ENCODE results near the gene JAG2. TPM values are rescaled to one million over a fixed set of nuclear protein-coding genes. Genes with fewer than 3 reads are reported as not detected.

Gene JAG2
- total RNA-seq, 1 experiment from 2014 or later = 85.9 TPM

DNA sequence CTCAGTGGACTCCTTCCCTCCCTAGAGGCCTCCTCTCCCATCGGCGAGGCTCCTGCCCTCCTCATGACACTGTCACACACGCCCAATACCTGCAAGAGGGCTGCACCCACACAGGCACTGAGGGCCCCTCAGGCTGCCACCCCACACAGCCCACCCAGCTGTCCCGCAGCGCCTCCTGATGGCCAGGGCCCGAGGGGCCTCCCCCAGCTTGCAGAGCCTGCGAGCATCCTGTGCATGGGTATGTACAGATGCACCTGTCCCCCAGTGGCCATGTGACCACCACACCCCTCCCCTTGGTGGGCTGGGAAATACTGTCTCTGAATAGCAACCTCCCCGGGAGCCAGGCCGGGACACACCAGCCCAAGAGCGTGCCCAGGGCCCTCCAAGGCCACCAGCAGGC lies 31.5 kb upstream of the JAG2 start:
- CTCF ChIA-PET = interaction anchor here (1.4 kb wide), 1 partner anchor 101 kb away, joined by 3 read pairs; the partner anchor contains the start of gene BRF1
- RAD21 ChIA-PET (ENCODE audit: low non-redundant PET in 1 of 2, low total read pairs in 2 of 2, uncharacterized antibody in 2 of 2, unreplicated experiment in 2 of 2) = no interaction called here
- peaks cover 22 to 34% of the 10 kb centered on the region in 2 experiments; a peak in 3 of 4 replicates for H3K4me1 ChIP-seq (ENCODE audit: control insufficient read depth in 1 of 2, insufficient read depth in 2 of 2, low read length in 2 of 2)

DNA sequence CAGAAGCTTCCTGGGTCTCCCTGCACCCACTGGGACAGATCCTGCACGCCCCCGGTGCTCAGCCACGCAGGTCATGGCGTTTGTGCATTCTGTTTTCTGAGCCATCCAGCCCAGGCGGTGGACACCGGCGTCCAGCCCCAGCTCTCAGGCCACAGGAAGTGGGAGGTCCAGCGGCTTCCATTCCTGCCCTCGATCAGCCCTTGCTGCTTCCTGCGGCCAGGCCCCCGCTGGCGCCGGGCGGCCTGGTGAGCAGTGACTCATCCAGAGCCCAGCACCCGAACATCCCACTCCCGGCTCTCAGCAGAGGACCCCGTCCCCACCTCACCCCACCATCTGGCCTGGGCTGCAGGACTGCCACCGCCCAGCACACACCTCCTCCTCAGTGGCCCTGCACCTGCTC lies 30.5 kb upstream of the JAG2 start:
- no peak overlapping the region for H2AFZ ChIP-seq (ENCODE audit: low read depth, low read length, poor library complexity, severe bottlenecking)
- RAD21 ChIA-PET (ENCODE audit: low non-redundant PET in 1 of 2, low total read pairs in 2 of 2, uncharacterized antibody in 2 of 2, unreplicated experiment in 2 of 2) = interaction anchor here in 1 of 2 experiments (0.6 kb wide), 1 partner anchor 102 kb away, joined by 4 read pairs; the partner anchor contains the start of gene BRF1
- peak overlapping the region in 1 of 2 experiments; percentile 20; a peak in 1 of 4 replicates for H3K4me3 ChIP-seq (replicated peaks in 1 of 2; ENCODE audit: low read depth in 1 of 2, low read length in 2 of 2)
- ATAC-seq (peak; percentile 35), DNase-seq (ENCODE audit: low read depth, low spot score) (no peak)
- TF ChIP-seq CBX3 (IDR thresholded peaks at IDR 0.05; ENCODE audit: low read depth) (no peak), CEBPB (IDR thresholded peaks at IDR 0.05; ENCODE audit: low read depth) (no peak), ZFX (IDR thresholded peaks at IDR 0.05) (0 out of 2 replicates have a peak, but pooled peaks have one; percentile 13)
- POLR2A ChIA-PET = no interaction called here
- CTCF ChIA-PET = no interaction called here
- H3K79me2 ChIP-seq (ENCODE audit: insufficient read depth, low read length) = no peaks in the 10 kb centered on the region
- H3K4me1 ChIP-seq (ENCODE audit: control insufficient read depth in 1 of 2, insufficient read depth in 2 of 2, low read length in 2 of 2) = peaks cover 22 to 34% of the 10 kb centered on the region in 2 experiments; a peak in 3 of 4 replicates
- peak overlapping the region; percentile 30; the same call in 1 of the 2 replicates for H3K27ac ChIP-seq (ENCODE audit: low read depth, low read length)
- no peaks in the 10 kb centered on the region for H3K27me3 ChIP-seq (ENCODE audit: insufficient read depth, low read length)
- no peaks in the 10 kb centered on the region for H3K9me3 ChIP-seq (ENCODE audit: control insufficient read depth in 1 of 2, insufficient read depth in 1 of 2, low read depth in 1 of 2, low read length in 2 of 2)
- H3K36me3 ChIP-seq (ENCODE audit: control insufficient read depth in 1 of 2, insufficient read depth in 2 of 2, low read length in 2 of 2) = no peaks in the 10 kb centered on the region
- no peak overlapping the region for H3K9ac ChIP-seq (ENCODE audit: low read length)
- H3K4me2 ChIP-seq (ENCODE audit: low read length) = peak overlapping the region; percentile 71
- BruUV-seq (replicated peaks) = no TSS peak
- intact Hi-C loops (cut with micrococcal nuclease) = no loop called here
- H3K9me2 ChIP-seq (ENCODE audit: insufficient read depth) = no peaks in the 10 kb centered on the region
- H4K20me1 ChIP-seq (ENCODE audit: insufficient read depth) = no peaks in the 10 kb centered on the region

More for the DNA sequence above, 31.5 kb upstream of the JAG2 start:
- no TSS peak for BruUV-seq (replicated peaks)
- TF ChIP-seq, protein P1, sequence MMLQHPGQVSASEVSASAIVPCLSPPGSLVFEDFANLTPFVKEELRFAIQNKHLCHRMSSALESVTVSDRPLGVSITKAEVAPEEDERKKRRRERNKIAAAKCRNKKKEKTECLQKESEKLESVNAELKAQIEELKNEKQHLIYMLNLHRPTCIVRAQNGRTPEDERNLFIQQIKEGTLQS (IDR thresholded peaks at IDR 0.05) = no peak
- TF ChIP-seq, protein P2, sequence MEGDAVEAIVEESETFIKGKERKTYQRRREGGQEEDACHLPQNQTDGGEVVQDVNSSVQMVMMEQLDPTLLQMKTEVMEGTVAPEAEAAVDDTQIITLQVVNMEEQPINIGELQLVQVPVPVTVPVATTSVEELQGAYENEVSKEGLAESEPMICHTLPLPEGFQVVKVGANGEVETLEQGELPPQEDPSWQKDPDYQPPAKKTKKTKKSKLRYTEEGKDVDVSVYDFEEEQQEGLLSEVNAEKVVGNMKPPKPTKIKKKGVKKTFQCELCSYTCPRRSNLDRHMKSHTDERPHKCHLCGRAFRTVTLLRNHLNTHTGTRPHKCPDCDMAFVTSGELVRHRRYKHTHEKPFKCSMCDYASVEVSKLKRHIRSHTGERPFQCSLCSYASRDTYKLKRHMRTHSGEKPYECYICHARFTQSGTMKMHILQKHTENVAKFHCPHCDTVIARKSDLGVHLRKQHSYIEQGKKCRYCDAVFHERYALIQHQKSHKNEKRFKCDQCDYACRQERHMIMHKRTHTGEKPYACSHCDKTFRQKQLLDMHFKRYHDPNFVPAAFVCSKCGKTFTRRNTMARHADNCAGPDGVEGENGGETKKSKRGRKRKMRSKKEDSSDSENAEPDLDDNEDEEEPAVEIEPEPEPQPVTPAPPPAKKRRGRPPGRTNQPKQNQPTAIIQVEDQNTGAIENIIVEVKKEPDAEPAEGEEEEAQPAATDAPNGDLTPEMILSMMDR (IDR thresholded peaks at IDR 0.05 in 2 of 3, conservative IDR thresholded peaks at IDR 0.05 in 1 of 3; ENCODE audit: borderline replicate concordance in 1 of 3, insufficient read depth in 1 of 3, low read depth in 2 of 3, low read length in 2 of 3) = peak in 1 of 3 experiments; percentile 31; a peak in 2 of 6 replicates
- no peak for TF ChIP-seq TCF7L2 (IDR thresholded peaks at IDR 0.05; ENCODE audit: borderline replicate concordance, extremely low read depth, insufficient read depth, insufficient read length)
- Histone ChIP-seq H3K79me2 (ENCODE audit: insufficient read depth, low read length) (no peaks in the 10 kb centered on the region), H2AFZ (ENCODE audit: low read depth, low read length, poor library complexity, severe bottlenecking) (no peak overlapping the region), H3K36me3 (ENCODE audit: control insufficient read depth in 1 of 2, insufficient read depth in 2 of 2, low read length in 2 of 2) (no peaks in the 10 kb centered on the region), H3K9ac (ENCODE audit: low read length) (no peak overlapping the region), H3K27ac (ENCODE audit: low read depth, low read length) (no peak overlapping the region), H4K20me1 (ENCODE audit: insufficient read depth) (no peaks in the 10 kb centered on the region), H3K4me2 (ENCODE audit: low read length) (no peak overlapping the region), H3K4me3 (replicated peaks in 1 of 2; ENCODE audit: low read depth in 1 of 2, low read length in 2 of 2) (no peak overlapping the region), H3K9me2 (ENCODE audit: insufficient read depth) (no peaks in the 10 kb centered on the region), H3K27me3 (ENCODE audit: insufficient read depth, low read length) (no peaks in the 10 kb centered on the region), H3K9me3 (ENCODE audit: control insufficient read depth in 1 of 2, insufficient read depth in 1 of 2, low read depth in 1 of 2, low read length in 2 of 2) (no peaks in the 10 kb centered on the region)
- DNase-seq (ENCODE audit: low read depth, low spot score) = no peak
- intact Hi-C loops (cut with micrococcal nuclease) = no loop called here
- no peak for ATAC-seq
- POLR2A ChIA-PET = no interaction called here
